Small intestine (tissue), 7 donors: ENCODE results near the gene METTL14. TPM values are rescaled to one million over a fixed set of nuclear protein-coding genes. Genes with fewer than 3 reads are reported as not detected.

Experiments used
- DNase-seq, 2 donors: peaks; one replicate each; pipeline versions ENCODE4 v3.0.0 to v3.0.0-alpha.2; 2013
- FAIRE-seq: peaks from 2 replicates; lab custom pipeline; 2012; peaks lifted over from hg19 to GRCh38; lab: Jason Lieb, UNC
- H3K27ac ChIP-seq, 3 donors: one replicate each; pipeline ENCODE4 v1.5.1; 2013; ENCODE audit warnings: low read length in 2 of 3, mild to moderate bottlenecking in 2 of 3, control low read depth in 1 of 3, inconsistent platforms in 1 of 3, low read depth in 1 of 3, moderate library complexity in 1 of 3
- H3K27me3 ChIP-seq, 3 donors: one replicate each; pipeline ENCODE4 v1.6.1; 2013; ENCODE audit warnings: low read length in 3 of 3, inconsistent platforms in 1 of 3; ENCODE audit not compliant: control insufficient read depth in 3 of 3, insufficient read depth in 3 of 3
- H3K36me3 ChIP-seq, 3 donors: one replicate each; pipeline ENCODE4 v1.6.1; 2013; ENCODE audit warnings: low read length in 3 of 3, inconsistent platforms in 1 of 3, low read depth in 1 of 3, mild to moderate bottlenecking in 1 of 3, moderate library complexity in 1 of 3; ENCODE audit not compliant: control insufficient read depth in 3 of 3, insufficient read depth in 2 of 3
- H3K4me1 ChIP-seq, 3 donors: one replicate each; pipeline ENCODE4 v1.6.1; 2013; ENCODE audit warnings: low read length in 2 of 3, inconsistent platforms in 1 of 3, low read depth in 1 of 3, mild to moderate bottlenecking in 1 of 3, moderate library complexity in 1 of 3; ENCODE audit not compliant: control insufficient read depth in 3 of 3, insufficient read depth in 2 of 3
- H3K4me3 ChIP-seq, 3 donors: one replicate each; pipeline ENCODE4 v1.5.1; 2013; ENCODE audit warnings: low read length in 3 of 3, control low read depth in 1 of 3, inconsistent platforms in 1 of 3, low read depth in 1 of 3, mild to moderate bottlenecking in 1 of 3, moderate library complexity in 1 of 3
- H3K9me3 ChIP-seq, 2 donors: one replicate each; pipeline ENCODE4 v1.6.1; 2013; ENCODE audit warnings: low read depth in 1 of 2, low read length in 1 of 2; ENCODE audit not compliant: control insufficient read depth in 2 of 2, insufficient read depth in 1 of 2
- WGBS, 3 donors: extraction: QIAGEN DNeasy Blood & Tissue Kit; methylation state at CpG; one replicate each; pipeline ENCODE4 v1.1.7; 2013; 5-methylcytosine and 5-hydroxymethylcytosine counted together
- polyA plus RNA-seq, 4 donors: library from polyadenylated mRNA; stranded (reverse) in 3 of 4; unstranded in 1 of 4; fragments of 200-250 nt in 3 of 4; fragments of 120-200 nt in 1 of 4; gene quantifications; one replicate each; pipeline versions ENCODE4 v1.2.1 to v1.2.3, GENCODE V29; 2013
- donor health status: healthy with polysubstance abuse.
- donor health status: control.
- donor health status: control.
- donor health status: Bipolar disorder and iron deficiency.
- donor health status: healthy.

METTL14 gene
- polyA plus RNA-seq, 4 donors, result 5.9 to 39.7 (median 9.8) TPM

GRCh38 chr4:118682928-118683327, 2.3 kb upstream of the METTL14 start:
- H3K27me3 ChIP-seq, result no peaks in the 10 kb centered on the region
- H3K9me3 ChIP-seq, result no peaks in the 10 kb centered on the region
- no peak for FAIRE-seq
- H3K4me3 ChIP-seq, result no peak overlapping the region
- H3K36me3 ChIP-seq, result peaks cover 0 to 2% (median under 1%) of the 10 kb centered on the region in 3 donors
- DNase-seq, result no peak
- peaks cover 0 to 17% (median 2%) of the 10 kb centered on the region in 3 donors for H3K4me1 ChIP-seq
- H3K27ac ChIP-seq, result no peak overlapping the region
- WGBS, 3 donors, result 47 to 60% (median 57%) methylated on average over 1 of the region's 1 CpG

GRCh38 chr4:118683513-118683912, 1.7 kb upstream of the METTL14 start:
- no peak for FAIRE-seq
- WGBS, 3 donors, result 6 to 25% (median 14%) methylated on average over 2 of the region's 2 CpGs

GRCh38 chr4:118703118-118703517, 17.9 kb downstream of the METTL14 start:
- DNase-seq (peak in 1 of 2 donors; percentile 31), FAIRE-seq (peak; percentile 70)
- no peaks in the 10 kb centered on the region for H3K4me1 ChIP-seq
- H3K9me3 ChIP-seq, result no peaks in the 10 kb centered on the region
- no peaks in the 10 kb centered on the region for H3K27me3 ChIP-seq
- H3K27ac ChIP-seq, result no peak overlapping the region
- H3K4me3 ChIP-seq, result no peak overlapping the region
- 48 to 83% (median 73%) methylated on average over 2 of the region's 2 CpGs for WGBS, 3 donors
- H3K36me3 ChIP-seq, result peaks cover 12 to 29% (median 22%) of the 10 kb centered on the region in 3 donors

More at GRCh38 chr4:118683513-118683912, 1.7 kb upstream of the METTL14 start:
- Histone ChIP-seq H3K4me3 (no peak overlapping the region), H3K27ac (no peak overlapping the region), H3K9me3 (no peaks in the 10 kb centered on the region), H3K27me3 (no peaks in the 10 kb centered on the region), H3K36me3 (peaks cover 0 to 7% (median 4%) of the 10 kb centered on the region in 3 donors), H3K4me1 (peaks cover 0 to 17% (median 2%) of the 10 kb centered on the region in 3 donors)
- peak; percentile 41 to 81 for DNase-seq

- 90 to 97% (median 92%) methylated on average over 2 of the region's 2 CpGs for WGBS, 3 donors
- no peaks in the 10 kb centered on the region for H3K9me3 ChIP-seq
- peaks cover 3 to 11% (median 11%) of the 10 kb centered on the region in 3 donors for H3K36me3 ChIP-seq
- H3K4me3 ChIP-seq, result no peak overlapping the region
- H3K27ac ChIP-seq, result no peak overlapping the region
- no peaks in the 10 kb centered on the region for H3K4me1 ChIP-seq
- no peaks in the 10 kb centered on the region for H3K27me3 ChIP-seq
- FAIRE-seq (no peak), DNase-seq (no peak)
Observed at GRCh38 chr4:118711052-118711451, 25.9 kb downstream of the METTL14 start.

- Histone ChIP-seq H3K4me1 (no peaks in the 10 kb centered on the region), H3K36me3 (peaks cover 3 to 8% (median 7%) of the 10 kb centered on the region in 3 donors), H3K27me3 (no peaks in the 10 kb centered on the region), H3K9me3 (no peaks in the 10 kb centered on the region), H3K27ac (no peak overlapping the region), H3K4me3 (no peak overlapping the region)
- FAIRE-seq, result no peak
- WGBS, 3 donors, result 80 to 85% (median 83%) methylated on average over 1 of the region's 1 CpG
- DNase-seq, result no peak
Observed at GRCh38 chr4:118712872-118713271, 27.7 kb downstream of the METTL14 start.

DNA sequence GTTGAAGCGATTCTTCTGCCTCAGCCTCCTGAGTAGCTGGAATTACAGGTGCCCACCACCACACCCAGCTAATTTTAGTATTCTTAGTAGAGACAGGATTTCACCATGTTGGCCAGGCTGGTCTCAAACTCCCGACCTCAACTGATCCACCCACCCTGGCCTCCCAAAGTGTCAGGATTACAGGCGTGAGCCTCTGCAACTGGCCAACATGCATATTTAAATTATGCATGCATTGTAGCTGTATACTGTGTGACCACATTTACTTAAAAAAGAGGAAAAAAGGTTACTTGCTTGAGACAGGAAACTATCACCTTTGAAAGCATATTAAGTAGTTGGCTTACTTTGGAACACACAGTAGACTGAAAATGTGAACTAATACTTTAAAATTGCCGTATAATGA, 29.5 kb downstream of the METTL14 start:
- Histone ChIP-seq H3K4me3 (no peak overlapping the region), H3K27me3 (no peaks in the 10 kb centered on the region), H3K4me1 (no peaks in the 10 kb centered on the region), H3K9me3 (no peaks in the 10 kb centered on the region), H3K27ac (no peak overlapping the region), H3K36me3 (peaks cover 3 to 10% (median 7%) of the 10 kb centered on the region in 3 donors)
- 92 to 97% (median 92%) methylated on average over 4 of the region's 4 CpGs for WGBS, 3 donors
- DNase-seq, result no peak
- no peak for FAIRE-seq

DNA sequence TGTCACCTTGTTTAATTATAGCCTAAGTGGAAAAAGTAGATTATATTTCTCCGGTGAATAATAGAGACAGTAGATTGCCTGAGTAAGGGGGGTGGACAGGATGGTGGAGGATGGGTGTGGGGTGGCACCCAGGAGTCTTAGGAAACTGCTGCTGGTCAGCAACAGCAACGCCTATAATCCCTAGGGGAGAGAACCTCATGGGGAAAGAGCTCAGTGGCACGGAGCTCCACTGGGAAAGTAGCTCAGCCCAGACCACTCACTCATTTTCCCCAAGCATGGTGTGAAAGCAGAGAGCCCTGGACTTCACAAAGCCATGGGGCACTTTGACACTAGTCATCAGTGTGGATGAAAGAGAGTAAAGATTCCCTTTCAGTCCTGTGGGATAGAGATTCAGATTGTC, 31.1 kb downstream of the METTL14 start:
- FAIRE-seq (no peak), DNase-seq (no peak)
- 73 to 86% (median 77%) methylated on average over 3 of the region's 3 CpGs for WGBS, 3 donors
- H3K27ac ChIP-seq, result no peak overlapping the region
- H3K9me3 ChIP-seq, result no peaks in the 10 kb centered on the region
- H3K27me3 ChIP-seq, result no peaks in the 10 kb centered on the region
- H3K4me3 ChIP-seq, result no peak overlapping the region
- H3K36me3 ChIP-seq, result peaks cover 3 to 10% (median 6%) of the 10 kb centered on the region in 3 donors
- no peaks in the 10 kb centered on the region for H3K4me1 ChIP-seq

DNA sequence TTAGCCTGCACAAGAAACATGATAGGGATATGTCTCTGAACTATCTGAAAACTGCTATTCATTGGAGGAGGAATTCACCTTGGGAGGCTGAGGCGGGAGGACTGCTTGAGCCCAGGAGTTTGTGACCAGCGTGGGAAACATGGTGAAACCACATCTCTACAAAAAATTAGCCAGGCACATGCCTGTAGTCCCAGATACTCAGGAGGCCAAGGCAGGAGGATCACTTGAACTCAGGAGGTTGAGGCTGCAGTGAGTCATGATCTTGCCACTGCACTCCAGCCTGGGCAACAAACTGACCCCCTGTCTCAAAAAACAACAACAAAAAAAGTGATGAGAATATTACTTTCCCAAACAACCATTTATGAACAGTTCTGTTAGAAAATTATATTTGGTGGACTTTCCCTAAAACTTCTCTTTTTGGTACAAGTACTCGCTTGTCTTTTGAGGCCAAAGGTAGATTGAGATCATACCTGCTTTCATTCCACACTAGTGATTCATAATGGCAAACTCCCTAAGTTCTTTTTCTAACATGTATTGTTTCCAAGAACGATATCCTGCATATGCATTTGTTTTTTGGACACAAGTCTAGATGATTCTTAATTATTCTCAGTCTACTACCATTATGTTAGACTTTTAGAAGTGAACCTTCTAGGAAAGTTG, 33.4 kb downstream of the METTL14 start:
- H3K27ac ChIP-seq, result no peak overlapping the region
- no peaks in the 10 kb centered on the region for H3K4me1 ChIP-seq
- no peaks in the 10 kb centered on the region for H3K9me3 ChIP-seq
- FAIRE-seq (no peak), DNase-seq (no peak)
- no peaks in the 10 kb centered on the region for H3K27me3 ChIP-seq
- whole genome bisulfite sequencing, 3 donors, result 97 to 98% (median 97%) methylated on average over 4 of the region's 4 CpGs
- no peak overlapping the region for H3K4me3 ChIP-seq
- H3K36me3 ChIP-seq, result peaks cover 3 to 16% (median 9%) of the 10 kb centered on the region in 3 donors
